GM18526 (cell line): Measurements from ENCODE around the gene CAMTA1.

Source experiments
- POLR2A ChIP-seq: IDR thresholded peaks from 3 replicates; pipeline ENCODE4 v1.6.1; 2011; ENCODE audit not compliant: insufficient read length; ENCODE audit errors: extremely low read depth

Gene CAMTA1

GRCh38 chr1:7607097-7607496 lies 821.8 kb downstream of the CAMTA1 start:
- no peak for TF ChIP-seq POLR2A

- no peak for TF ChIP-seq POLR2A
Observed at GRCh38 chr1:7608628-7609305, 823.5 kb downstream of the CAMTA1 start.

GRCh38 chr1:7609311-7609994 lies 824.2 kb downstream of the CAMTA1 start:
- TF ChIP-seq POLR2A = no peak

- TF ChIP-seq POLR2A = no peak
Observed at GRCh38 chr1:7610106-7610731, 825.0 kb downstream of the CAMTA1 start.

GRCh38 chr1:7610936-7611335 lies 825.7 kb downstream of the CAMTA1 start:
- no peak for TF ChIP-seq POLR2A

- TF ChIP-seq POLR2A = no peak
Observed at GRCh38 chr1:7611421-7612010, 826.3 kb downstream of the CAMTA1 start.

- TF ChIP-seq POLR2A = no peak
Observed at GRCh38 chr1:7613106-7613850, 828.0 kb downstream of the CAMTA1 start.

GRCh38 chr1:7613851-7614205 lies 828.6 kb downstream of the CAMTA1 start:
- TF ChIP-seq POLR2A = no peak

GRCh38 chr1:7614576-7615074 lies 829.4 kb downstream of the CAMTA1 start:
- no peak for TF ChIP-seq POLR2A

- TF ChIP-seq POLR2A = no peak
Observed at GRCh38 chr1:7615138-7615537, 829.9 kb downstream of the CAMTA1 start.

GRCh38 chr1:7616076-7616832 lies 831.0 kb downstream of the CAMTA1 start:
- no peak for TF ChIP-seq POLR2A

GRCh38 chr1:7616953-7617352 lies 831.7 kb downstream of the CAMTA1 start:
- no peak for TF ChIP-seq POLR2A

- TF ChIP-seq POLR2A = no peak
Observed at GRCh38 chr1:7617826-7618225, 832.6 kb downstream of the CAMTA1 start.

GRCh38 chr1:7620196-7620595 lies 834.9 kb downstream of the CAMTA1 start:
- TF ChIP-seq POLR2A = no peak
